Neural progenitor cell (in vitro differentiated cells): ENCODE data around the gene PTPRG.

Experiments used
- CTCF ChIP-seq: fragments of 200-600 bp; sonication (generic); IDR thresholded peaks from 2 replicates; pipeline ENCODE4 v1.5.1; 2017; ENCODE audit warnings: antibody characterized with exemption, mild to moderate bottlenecking
- EZH2phosphoT487 ChIP-seq: fragments of 200-600 bp; sonication (generic); IDR thresholded peaks from 2 replicates; pipeline ENCODE4 v1.6.1; 2017; ENCODE audit warnings: antibody characterized with exemption

GRCh38 chr3:61570813-61571212 is 9.4 kb downstream of the PTPRG start:
- TF ChIP-seq CTCF: no peak
- TF ChIP-seq EZH2phosphoT487: no peak
